Heart right ventricle (tissue), 16 donors: ENCODE results near the gene AMZ1. TPM values are rescaled to one million over a fixed set of nuclear protein-coding genes. Genes with fewer than 3 reads are reported as not detected.

Experiments
- ATAC-seq, 8 donors: fragments of 200-7000 bp; cut with Tn5 transposase; one replicate each; pipeline ENCODE4 v1.9.1; 2020; ENCODE audit warnings: mild to moderate bottlenecking in 8 of 8, moderate library complexity in 8 of 8, moderate number of reproducible peaks in 1 of 8
- DNase-seq, 2 donors: peaks; one replicate each; pipeline ENCODE4 v3.0.0-alpha.2; 2020
- H3K27ac ChIP-seq, 10 donors: fragments of 200-600 bp; sonication (generic) in 2 of 10; one replicate each; pipeline versions ENCODE4 v1.5.0 to v1.8.0; 2020 to 2022; ENCODE audit warnings: mild to moderate bottlenecking in 3 of 10
- H3K27me3 ChIP-seq, 7 donors: fragments of 200-600 bp; one replicate each; pipeline ENCODE4 v1.8.0; 2021 to 2022; ENCODE audit warnings: mild to moderate bottlenecking in 2 of 7
- H3K36me3 ChIP-seq, 9 donors: fragments of 200-600 bp; sonication (generic) in 1 of 9; one replicate each; pipeline versions ENCODE4 v1.5.0 to v1.8.0; 2020 to 2022; ENCODE audit warnings: mild to moderate bottlenecking in 2 of 9
- H3K4me1 ChIP-seq, 9 donors: fragments of 200-600 bp; sonication (generic) in 1 of 9; one replicate each; pipeline versions ENCODE4 v1.5.0 to v1.8.0; 2020 to 2022; ENCODE audit warnings: mild to moderate bottlenecking in 4 of 9
- H3K4me3 ChIP-seq, 10 donors: fragments of 200-600 bp; sonication (generic) in 2 of 10; one replicate each; pipeline versions ENCODE4 v1.5.0 to v1.8.0; 2020 to 2022; ENCODE audit warnings: mild to moderate bottlenecking in 7 of 10, moderate library complexity in 2 of 10
- H3K9me3 ChIP-seq, 11 donors: fragments of 200-600 bp in 10 of 11; sonication (generic) in 2 of 11; one replicate each; pipeline versions ENCODE4 v1.5.0 to v1.8.0; 2013 to 2022; ENCODE audit warnings: mild to moderate bottlenecking in 2 of 11, control low read depth in 1 of 11, moderate library complexity in 1 of 11
- CTCF ChIP-seq, 9 donors: fragments of 200-600 bp; sonication (generic) in 2 of 9; IDR thresholded peaks; one replicate each; pipeline versions ENCODE4 v1.5.0 to v1.8.0; 2021 to 2022; ENCODE audit warnings: antibody characterized with exemption in 9 of 9, mild to moderate bottlenecking in 5 of 9, moderate library complexity in 1 of 9
- WGBS, 2 donors: extraction: QIAGEN DNeasy Blood & Tissue Kit; methylation state at CpG; one replicate each; pipeline ENCODE4 v1.1.7; 2013; ENCODE audit warnings: inconsistent platforms in 1 of 2; 5-methylcytosine and 5-hydroxymethylcytosine counted together
- intact Hi-C, 10 donors: fragments of 100-400 bp; cut with DNase I; formaldehyde crosslinking; loops; one replicate each; pipeline versions ENCODE4 v1.11.1 to v1.14.2; 2022
- polyA plus RNA-seq, 2 donors: library from polyadenylated mRNA; stranded (reverse); fragments of 200-250 nt; gene quantifications; one replicate each; pipeline ENCODE4 v1.2.3, GENCODE V29; 2013
- total RNA-seq, 10 donors: library from RNA; stranded (reverse); fragmentation: NEBNext Ultra II Directional in 3 of 10; extraction: Animal tissue kit (Norgen Biotek cat#: 25700) in 3 of 10; gene quantifications; one replicate each; pipeline versions ENCODE4 v1.2.1 to v1.2.4, GENCODE V29; 2021 to 2023
- donor health status: Arrhythmogenic right ventricular cardiomyopathy.
- donor health status: ischemic (EF 13 %, LVEDD 7.1; RV severe dilation, severe dysfunction).
- donor health status: healthy with polysubstance abuse.
- donor health status: DM: no; HTN: yes; CAD: no.
- donor health status: DM: no; HTN: no; CAD: no.
- donor health status: ischemic (EF 25% LVEDD 6.9; RV normal size, moderate dysfunction).
- donor health status: ischemic (EF 25% LVEDD 5.7; RV mildly dilated, moderate dysfunction).
- donor health status: healthy.
- donor health status: DM: yes; HTN: yes; CAD: no.
- donor health status: Ischemic cardiomyopathy.
- donor health status: ischemic (EF 35%, LVEDD 5.7; RV mildly dilated, moderate dysfunction).
- donor health status: nonischemic (EF 11% LVEDD 7.7; RV severe dilation, severe dysfunction).
- donor health status: DM: yes; HTN: yes; CAD: no.
- donor health status: PGD.
- donor health status: ischemic (EF 29% LVEDD 5.4; RV normal size, mild dysfunction).
- donor health status: nonischemic (EF 23%, LVEDD 6.1; RV moderate dilation, normal function).

AMZ1 gene
- total and polyA plus RNA-seq, 12 donors, result 0.04 to 0.11 (median 0.07) TPM; not detected in 4

GRCh38 chr7:2715341-2716231 is 27.6 kb downstream of the AMZ1 start:
- Histone ChIP-seq H3K27me3 (no peaks in the 10 kb centered on the region), H3K4me3 (no peak overlapping the region), H3K36me3 (peaks cover 0 to 31% (median 0%) of the 10 kb centered on the region in 9 donors), H3K4me1 (peaks cover 7 to 56% (median 44%) of the 10 kb centered on the region in 9 donors), H3K27ac (peak overlapping the region in 2 of 10 donors; percentile 22 to 36), H3K9me3 (peaks cover 0 to 6% (median 0%) of the 10 kb centered on the region in 11 donors)
- no peak for TF ChIP-seq CTCF (IDR thresholded peaks at IDR 0.05)
- intact Hi-C loops, result no loop called here
- WGBS, 2 donors, result 54 to 56% methylated on average over 22 of the region's 22 CpGs
- ATAC-seq (peak in 2 of 8 donors; percentile 16 to 21), DNase-seq (no peak)

GRCh38 chr7:2716488-2716887 is 28.5 kb downstream of the AMZ1 start:
- intact Hi-C loops, result no loop called here
- Histone ChIP-seq H3K27ac (peak overlapping the region in 1 of 10 donors; percentile 36), H3K36me3 (peaks cover 0 to 39% (median 3%) of the 10 kb centered on the region in 9 donors), H3K4me3 (no peak overlapping the region), H3K4me1 (peaks cover 7 to 54% (median 44%) of the 10 kb centered on the region in 9 donors), H3K27me3 (no peaks in the 10 kb centered on the region), H3K9me3 (peaks cover 0 to 6% (median 0%) of the 10 kb centered on the region in 11 donors)
- ATAC-seq (no peak), DNase-seq (no peak)
- no peak for TF ChIP-seq CTCF (IDR thresholded peaks at IDR 0.05)
- WGBS, 2 donors, result 90 to 92% methylated on average over 11 of the region's 11 CpGs

GRCh38 chr7:2716906-2717292 is 28.9 kb downstream of the AMZ1 start:
- peak overlapping the region in 6 of 10 donors; percentile 21 to 72 (median 52) for H3K27ac ChIP-seq
- H3K9me3 ChIP-seq, result peaks cover 0 to 6% (median 0%) of the 10 kb centered on the region in 11 donors
- TF ChIP-seq CTCF (IDR thresholded peaks at IDR 0.05), result no peak
- no peak for DNase-seq
- ATAC-seq, result no peak
- intact Hi-C loops, result no loop called here
- H3K4me3 ChIP-seq, result no peak overlapping the region
- WGBS, 2 donors, result 74 to 77% methylated on average over 20 of the region's 20 CpGs
- H3K4me1 ChIP-seq, result peaks cover 7 to 53% (median 44%) of the 10 kb centered on the region in 9 donors
- H3K36me3 ChIP-seq, result peaks cover 0 to 43% (median 3%) of the 10 kb centered on the region in 9 donors
- H3K27me3 ChIP-seq, result no peaks in the 10 kb centered on the region

- no peak for TF ChIP-seq CTCF (IDR thresholded peaks at IDR 0.05)
- Histone ChIP-seq H3K4me3 (no peak overlapping the region), H3K9me3 (peaks cover 0 to 6% (median 0%) of the 10 kb centered on the region in 11 donors), H3K27me3 (no peaks in the 10 kb centered on the region), H3K36me3 (peaks cover 0 to 48% (median 3%) of the 10 kb centered on the region in 9 donors), H3K27ac (peak overlapping the region in 7 of 10 donors; percentile 21 to 72 (median 44)), H3K4me1 (peaks cover 7 to 53% (median 41%) of the 10 kb centered on the region in 9 donors)
- DNase-seq (no peak), ATAC-seq (peak; percentile 13 to 74 (median 47))
- WGBS, 2 donors, result 43 to 48% methylated on average over 47 of the region's 47 CpGs
- intact Hi-C loops, result no loop called here
Observed at GRCh38 chr7:2717293-2718261, 29.6 kb downstream of the AMZ1 start.
